GM10847 (cell line): Measurements from ENCODE around the gene JAZF1.

ENCODE experiments used
- POLR2A ChIP-seq: IDR thresholded peaks from 2 replicates; pipeline ENCODE4 v1.6.1; 2011; ENCODE audit not compliant: insufficient read length; ENCODE audit errors: extremely low read depth

Gene JAZF1

DNA sequence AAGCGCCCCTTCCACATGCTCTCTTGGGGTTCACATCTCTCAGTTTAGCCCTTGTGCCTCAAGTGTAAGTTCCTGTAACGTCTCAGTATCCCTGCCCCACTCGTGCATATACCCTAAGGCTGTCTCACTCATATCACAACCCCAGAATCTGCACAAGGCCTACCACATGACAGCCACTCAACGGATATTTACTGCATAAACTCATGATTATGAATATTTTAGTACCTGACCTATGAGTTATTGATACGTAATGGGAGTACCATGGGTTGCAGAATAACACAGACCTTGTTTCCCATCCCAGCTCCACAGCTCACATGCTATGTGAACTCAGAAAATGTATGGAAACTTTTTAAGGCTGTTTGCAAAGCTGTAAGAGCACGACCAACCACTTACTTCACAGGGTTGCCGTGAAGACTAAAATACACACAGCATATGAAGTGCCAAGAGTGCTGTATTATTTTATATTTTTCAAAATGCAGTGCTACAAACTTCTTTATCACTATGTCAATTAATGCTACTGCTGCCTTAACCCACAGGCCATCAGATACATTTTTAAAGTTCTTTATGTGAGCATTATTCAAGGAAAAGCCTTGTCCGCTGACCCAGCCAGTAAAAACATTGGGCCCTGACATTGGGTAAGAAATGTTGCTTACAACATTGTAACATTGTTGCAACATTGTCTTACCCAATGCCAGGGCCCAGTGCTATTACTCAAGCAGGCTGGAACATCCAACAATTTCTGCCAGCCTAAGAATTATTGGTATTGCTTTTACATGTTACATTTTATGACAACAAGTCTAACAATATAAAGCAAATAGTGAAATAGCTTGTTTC is 97.2 kb downstream of the JAZF1 start:
- no peak for TF ChIP-seq POLR2A

GRCh38 chr7:28082071-28082470 is 98.5 kb downstream of the JAZF1 start:
- TF ChIP-seq POLR2A = no peak

- no peak for TF ChIP-seq POLR2A
Observed at GRCh38 chr7:28081016-28081415, 99.6 kb downstream of the JAZF1 start.

DNA sequence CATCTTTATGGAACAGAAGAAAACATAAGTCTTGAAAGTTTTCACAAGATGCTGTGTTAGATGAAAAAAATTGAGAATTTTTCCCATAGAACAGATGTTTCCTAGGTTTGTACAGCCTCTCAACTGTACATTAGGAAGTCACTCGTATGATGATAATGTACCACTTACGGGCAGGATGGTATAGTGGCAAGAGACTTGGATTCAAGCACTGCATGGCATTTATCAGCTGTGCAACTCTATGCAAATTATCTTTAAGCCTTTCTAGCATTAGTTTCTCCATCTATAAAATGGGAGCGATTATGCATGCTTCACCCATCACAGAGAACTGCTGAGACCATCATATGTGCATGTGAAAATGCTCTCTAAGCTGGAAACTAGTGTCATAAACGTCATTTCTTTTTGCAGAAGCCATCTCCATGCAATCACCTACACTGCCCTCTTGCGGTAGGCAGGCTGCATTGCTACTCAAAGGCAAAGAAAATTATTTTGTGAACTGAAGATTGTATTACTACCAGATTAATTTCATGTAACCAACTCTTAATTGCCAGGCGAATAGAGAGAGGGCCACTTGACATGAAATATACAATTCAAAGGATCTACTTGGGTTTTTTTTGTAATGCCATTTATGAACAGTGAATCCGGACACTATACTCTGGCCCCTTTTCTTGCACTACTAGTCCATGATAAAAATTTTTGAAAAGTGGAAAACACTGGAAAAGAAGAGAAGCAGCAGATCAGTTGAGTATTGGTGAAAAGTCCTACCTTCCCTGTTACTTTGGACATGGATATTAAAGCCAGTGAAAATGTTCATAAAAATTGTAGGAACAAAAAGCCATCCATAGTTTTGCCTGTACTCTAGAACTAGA is 102.3 kb downstream of the JAZF1 start:
- no peak for TF ChIP-seq POLR2A

DNA sequence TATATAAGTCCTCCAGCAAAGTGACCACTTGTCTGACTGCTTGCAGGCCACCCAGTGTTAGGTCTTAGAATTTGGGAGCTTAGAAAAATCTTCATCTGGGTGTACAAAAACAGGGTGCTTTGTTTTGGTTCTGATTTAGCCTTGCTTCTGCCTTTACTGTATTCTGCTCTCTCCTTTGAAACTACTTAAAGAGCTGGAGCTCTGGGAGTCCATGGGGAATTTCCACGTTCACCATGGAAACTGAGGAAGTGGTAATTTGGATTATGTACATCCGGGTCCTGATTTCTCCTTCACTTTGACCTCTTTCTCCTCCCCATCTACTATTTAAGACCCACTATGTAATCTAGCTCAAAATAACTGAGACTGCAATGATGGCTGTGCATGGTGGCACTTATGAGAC is 103.0 kb downstream of the JAZF1 start:
- no peak for TF ChIP-seq POLR2A

DNA sequence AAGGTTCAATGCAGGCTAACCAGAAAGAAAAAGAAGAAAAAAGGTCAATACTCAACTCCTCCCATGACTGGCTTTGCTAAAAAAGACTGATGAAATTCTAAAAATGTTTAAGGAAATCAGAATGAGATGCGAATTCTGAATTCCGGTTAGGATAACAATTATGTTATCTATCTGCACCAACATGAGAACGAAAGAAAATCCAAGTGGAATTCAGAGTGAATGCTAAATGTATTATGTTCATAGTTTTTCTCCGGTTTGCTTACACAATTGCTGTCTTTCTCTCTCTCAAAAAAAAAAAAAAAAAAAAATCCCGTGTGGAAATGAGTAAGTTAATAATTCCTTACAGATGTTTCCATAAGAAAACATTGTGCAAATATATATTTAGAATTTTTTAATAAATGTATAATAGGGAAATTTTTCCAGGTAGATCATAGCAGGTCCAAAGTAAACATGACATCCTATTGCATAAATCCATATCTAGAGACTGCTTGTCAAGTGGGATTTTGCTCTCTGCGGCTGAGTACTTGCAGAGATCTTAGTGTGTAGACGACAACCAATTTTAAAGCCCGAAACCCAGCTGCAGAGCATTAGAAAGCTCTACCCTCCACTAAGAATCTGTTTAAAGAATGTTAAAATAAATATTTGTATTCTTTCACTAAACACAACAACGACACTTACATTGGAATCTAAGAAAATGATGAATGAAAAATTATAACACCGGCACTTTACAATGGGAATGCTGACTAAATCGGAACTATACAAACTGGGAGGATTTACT is 104.0 kb downstream of the JAZF1 start:
- no peak for TF ChIP-seq POLR2A

- no peak for TF ChIP-seq POLR2A
Observed at GRCh38 chr7:28075674-28076358, 104.8 kb downstream of the JAZF1 start.

- TF ChIP-seq POLR2A = no peak
Observed at GRCh38 chr7:28072876-28073514, 107.6 kb downstream of the JAZF1 start.

GRCh38 chr7:28071570-28071969 is 109.0 kb downstream of the JAZF1 start:
- no peak for TF ChIP-seq POLR2A

DNA sequence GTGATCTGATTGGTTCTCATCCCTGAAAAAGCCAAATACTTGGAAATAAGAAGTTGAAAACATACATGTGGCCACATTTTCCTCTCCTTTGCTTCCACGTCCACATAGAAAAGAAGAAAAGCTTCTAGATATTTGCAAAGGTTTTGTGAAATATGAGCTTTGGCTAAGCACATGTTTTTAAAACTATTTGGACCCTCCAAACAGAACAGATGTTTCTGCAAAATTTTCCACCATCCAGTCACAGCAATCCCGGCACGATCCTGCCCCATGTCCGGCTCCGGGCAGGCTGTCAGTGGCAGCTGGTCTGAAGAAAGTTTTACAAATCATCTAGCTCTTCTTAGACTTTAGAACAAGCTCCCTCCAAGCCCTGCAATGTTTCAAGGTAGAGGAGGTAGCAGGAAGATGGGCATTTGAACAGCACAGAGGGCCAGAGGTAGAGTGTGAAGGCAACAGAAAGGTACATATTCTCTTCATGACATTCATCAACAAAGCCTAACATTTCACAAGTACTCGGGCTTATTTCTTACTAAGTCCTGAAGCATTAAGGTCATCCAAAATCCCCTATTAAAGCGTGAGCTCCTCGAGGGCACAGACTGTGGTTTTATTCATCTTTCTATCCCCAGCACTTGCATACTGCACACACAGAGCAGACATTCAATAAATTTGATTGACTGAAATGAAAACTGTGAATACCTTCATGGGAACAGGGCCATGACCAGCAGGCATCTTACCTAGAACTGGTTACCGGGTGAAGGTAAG is 110.1 kb downstream of the JAZF1 start:
- TF ChIP-seq POLR2A = no peak

DNA sequence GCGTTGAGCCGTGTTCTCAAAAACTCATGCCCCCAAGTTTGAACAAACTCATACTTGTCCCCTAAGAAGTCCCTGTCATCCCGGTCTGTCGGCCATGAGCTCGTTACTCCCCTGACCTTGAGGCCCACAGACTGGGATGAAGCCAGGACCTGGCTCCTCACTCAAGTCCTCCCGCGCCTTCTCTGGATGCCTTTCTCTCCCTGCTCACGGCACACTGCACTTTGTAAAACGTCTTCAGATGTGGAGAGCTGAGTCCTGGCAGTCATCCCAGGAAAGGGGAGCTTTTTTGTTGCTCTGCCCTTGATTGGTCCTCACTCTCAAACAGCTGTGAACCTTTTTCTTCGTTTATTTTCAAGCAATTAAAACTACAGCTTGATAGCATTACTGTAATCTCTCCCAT is 110.8 kb downstream of the JAZF1 start:
- TF ChIP-seq POLR2A = no peak

DNA sequence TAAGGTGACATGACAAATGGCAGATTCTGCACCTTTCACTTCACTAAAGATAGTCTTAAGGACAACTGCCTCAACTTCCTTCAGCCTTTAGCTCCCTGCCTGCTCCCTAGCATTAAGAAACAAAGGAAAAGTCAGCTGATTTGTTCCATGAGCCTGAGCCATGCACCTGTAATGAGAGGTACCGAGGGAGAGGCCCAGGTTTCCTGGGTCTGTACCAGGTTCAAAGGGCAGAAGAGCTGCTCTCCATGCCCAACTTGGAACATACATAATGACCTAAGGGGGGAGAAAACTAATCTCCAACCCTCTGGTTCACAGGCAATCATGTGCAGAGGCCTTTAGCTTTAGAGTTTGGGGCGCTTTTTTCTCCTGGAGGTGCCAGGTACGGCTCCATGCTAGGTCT is 111.2 kb downstream of the JAZF1 start:
- TF ChIP-seq POLR2A = no peak

DNA sequence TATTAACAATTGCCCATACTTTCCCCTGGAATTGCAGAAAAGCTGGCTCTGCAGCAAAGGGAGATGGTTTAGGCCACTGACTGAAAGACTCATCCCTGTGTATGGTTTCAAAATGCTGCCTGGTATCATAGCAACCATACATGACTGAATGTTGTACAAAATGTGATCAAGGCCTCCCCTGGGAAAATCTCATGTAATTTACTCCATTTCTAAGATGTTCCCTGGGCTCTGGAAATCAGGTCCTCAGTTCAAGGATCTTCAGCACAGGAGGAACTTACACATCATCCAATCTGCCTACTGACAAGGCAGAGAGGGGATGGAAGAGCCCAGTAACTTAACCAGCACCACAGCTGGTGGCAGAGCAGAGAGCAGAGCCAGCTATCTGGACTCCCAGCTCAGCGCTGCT is 111.8 kb downstream of the JAZF1 start:
- no peak for TF ChIP-seq POLR2A

- no peak for TF ChIP-seq POLR2A
Observed at GRCh38 chr7:28067171-28067570, 113.4 kb downstream of the JAZF1 start.
